Measurements from ENCODE around the gene UQCRH.
"Not testable (repeated sequence)": the region's sequence is repeated elsewhere in the genome, so short reads cannot be mapped to it uniquely, and the experiment has no call there.

UQCRH gene

DNA sequence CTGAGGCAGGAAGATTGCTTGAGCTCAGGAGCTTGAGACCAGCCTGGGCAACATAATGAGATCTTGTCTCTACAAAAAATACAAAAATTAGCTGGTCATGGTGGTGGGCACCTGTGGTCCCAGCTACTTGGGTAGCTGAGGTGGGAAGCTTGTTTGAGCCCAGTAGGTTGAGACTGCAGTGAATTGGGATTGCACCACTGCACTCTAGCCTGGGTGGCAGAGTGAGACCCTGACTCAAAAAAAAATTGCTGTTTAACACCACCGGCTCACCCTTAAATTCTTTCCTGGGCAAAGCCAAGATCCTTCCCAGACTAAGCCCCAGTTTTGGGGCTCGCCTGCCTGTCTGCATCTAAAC is 30.5 kb downstream of the UQCRH start:
- no peak for DNase-seq

DNA sequence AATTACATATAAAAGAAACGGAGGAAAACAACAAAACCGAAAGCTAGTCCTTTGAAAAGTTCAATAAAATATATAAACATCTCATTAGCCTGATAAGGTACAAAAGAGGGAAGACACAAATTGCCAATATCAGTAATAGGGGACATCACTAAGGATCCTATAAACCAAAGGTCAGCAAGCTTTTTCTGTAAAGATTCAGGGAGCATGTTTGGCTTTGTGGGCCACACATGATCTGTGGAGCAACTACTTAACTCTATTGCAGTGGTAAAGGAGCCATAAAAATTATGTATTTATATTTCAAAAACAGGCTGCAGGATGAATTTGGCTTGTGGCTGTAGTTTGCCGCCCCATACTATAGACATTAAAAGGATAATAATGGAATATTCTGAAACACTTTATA is 31.6 kb downstream of the UQCRH start:
- no peak for DNase-seq

- not testable (repeated sequence) for DNase-seq
These were observed 33.9 kb downstream of the UQCRH start for GRCh38 chr1:46337409-46337808.

GRCh38 chr1:46340404-46341221 is 37.1 kb downstream of the UQCRH start, which contains the start of gene NSUN4:
NSUN4 (plus strand) TSS chr1:46340807; CDS start chr1:46340827, 20 bp downstream.
- peak; percentile 84 for DNase-seq

DNA sequence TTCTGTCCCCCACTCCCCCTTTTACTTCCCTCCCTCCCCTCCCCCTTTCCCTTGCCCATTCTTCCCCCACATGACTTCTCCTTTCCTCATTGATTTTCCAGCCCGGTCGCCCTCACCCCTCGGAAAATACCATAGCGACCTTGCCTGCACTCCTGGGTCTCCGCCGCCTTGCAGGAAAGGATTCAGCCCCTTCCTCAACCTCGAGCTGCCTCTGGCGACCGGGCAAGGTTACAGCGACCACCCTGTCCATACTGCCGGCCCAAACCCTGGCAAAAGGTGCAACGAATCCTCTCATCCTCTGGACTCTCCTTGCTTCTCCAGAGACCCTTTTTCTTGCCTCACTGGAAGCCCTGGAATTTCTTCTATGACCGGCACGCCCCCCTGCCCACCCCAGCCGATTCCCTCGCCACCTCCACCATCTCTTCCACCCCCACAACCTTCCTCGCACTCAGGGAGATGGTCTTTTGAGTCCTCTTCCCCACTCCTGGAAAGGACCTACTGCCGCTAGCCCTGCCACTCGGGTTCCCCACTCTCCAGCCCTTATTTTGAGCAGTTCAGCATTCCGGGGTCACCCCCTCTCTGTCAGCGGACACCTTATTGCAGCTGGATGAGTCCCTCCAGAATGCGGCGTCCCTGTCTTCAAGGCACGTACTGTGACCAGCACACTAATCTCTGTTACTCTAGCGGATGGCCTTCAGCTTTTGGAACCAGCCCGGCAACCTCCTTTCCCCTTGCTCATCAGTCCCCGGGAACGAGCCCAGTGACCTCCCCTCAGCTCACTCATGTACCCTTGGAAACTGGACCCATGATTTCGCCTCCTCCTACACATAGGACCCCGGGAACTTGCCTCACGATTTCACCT is 38.0 kb downstream of the UQCRH start:
- no peak for DNase-seq

DNA sequence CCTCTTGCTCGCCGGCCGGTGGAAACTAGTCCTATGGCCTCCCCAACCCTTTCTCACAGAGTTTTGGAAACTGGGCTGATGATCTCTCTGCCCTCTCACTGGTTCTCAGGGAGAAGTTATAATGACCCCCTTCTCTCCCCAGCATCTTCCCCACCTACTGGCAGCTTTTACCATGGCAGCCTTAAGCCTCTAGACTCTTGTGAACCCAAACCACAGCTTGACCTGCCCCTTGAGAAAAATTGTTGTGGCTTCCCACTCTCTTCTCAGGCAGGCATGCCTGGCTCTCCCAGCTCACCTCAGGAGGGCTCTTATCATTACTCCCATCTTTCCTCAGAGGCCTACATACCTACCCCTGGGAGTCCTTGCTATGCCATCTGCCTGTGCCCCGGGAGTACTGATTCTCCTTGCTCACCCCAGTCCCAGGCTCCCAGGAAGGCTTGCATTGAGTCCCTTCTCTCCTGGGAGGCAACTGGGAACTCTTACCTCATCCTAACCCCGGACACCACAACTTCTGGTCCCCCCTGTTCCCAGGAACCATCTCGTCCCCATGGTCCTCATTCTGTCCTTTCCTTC is 38.7 kb downstream of the UQCRH start:
- DNase-seq: no peak

GRCh38 chr1:46342677-46343350 is 39.3 kb downstream of the UQCRH start:
- no peak for DNase-seq

- DNase-seq: no peak
These were observed 39.8 kb downstream of the UQCRH start for GRCh38 chr1:46343351-46343695.

DNA sequence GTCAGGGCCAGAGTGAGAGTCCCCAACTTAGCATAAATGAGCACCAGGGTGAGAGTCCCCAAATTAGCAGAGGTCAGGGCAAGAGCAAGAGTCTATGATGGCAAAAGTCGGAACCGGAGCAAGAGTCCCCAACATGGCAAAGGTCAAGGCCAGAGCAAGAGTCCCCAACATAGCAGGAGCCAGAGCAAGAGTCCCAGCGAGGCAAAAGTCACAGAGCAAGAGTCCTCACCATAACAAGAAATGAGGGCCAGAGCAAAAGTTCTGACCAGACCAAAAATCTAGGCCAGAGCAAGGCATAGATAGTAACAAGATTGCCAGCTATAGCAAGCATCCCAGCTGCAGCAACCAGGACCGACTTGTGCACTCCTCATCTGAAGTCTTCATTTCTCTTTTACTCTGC is 40.2 kb downstream of the UQCRH start:
- DNase-seq: no peak

GRCh38 chr1:46344481-46344880 is 41.0 kb downstream of the UQCRH start:
- DNase-seq: no peak

DNA sequence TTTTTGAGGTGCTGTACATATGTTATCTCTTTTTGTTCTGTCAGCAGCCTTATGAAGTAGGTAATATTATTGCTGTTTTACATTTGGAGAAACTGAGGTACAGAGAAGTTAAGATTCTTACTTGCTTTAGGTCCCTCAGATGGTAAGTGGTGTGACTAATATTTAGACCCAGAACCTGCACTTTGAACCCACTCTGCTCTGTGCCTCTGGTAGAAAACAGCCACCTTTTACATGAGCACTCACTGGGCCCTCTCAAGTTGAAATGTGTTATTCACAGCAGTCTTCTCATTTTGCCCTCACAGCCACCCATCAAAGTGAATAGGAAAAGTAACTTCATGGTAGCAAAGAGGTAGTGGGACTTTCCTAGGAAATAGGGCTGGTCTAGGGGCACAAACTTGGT is 41.8 kb downstream of the UQCRH start:
- no peak for DNase-seq

- no peak for DNase-seq
These were observed 48.9 kb downstream of the UQCRH start for GRCh38 chr1:46352363-46352762.

DNA sequence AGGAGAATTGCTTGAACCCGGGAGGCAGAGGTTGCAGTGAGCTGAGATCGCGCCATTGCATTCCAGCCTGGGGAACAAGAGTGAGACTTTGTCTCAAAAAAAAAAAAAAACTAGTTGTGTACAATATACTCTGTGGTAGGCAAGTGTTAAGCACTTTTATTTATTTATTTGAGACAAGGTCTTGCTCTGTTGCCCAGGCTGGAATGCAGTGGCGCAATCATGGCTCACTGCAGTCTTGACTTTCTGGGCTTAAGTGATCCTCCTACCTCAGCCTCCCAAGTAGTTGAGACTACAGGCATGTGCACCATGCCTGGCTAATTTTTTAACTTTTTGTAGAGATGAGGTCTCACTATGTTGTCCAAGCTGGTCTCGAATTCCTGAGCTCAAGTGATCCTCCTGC is 52.4 kb downstream of the UQCRH start:
- DNase-seq: not testable (repeated sequence)

- no peak for DNase-seq
These were observed 58.7 kb downstream of the UQCRH start for GRCh38 chr1:46362158-46362557.

DNA sequence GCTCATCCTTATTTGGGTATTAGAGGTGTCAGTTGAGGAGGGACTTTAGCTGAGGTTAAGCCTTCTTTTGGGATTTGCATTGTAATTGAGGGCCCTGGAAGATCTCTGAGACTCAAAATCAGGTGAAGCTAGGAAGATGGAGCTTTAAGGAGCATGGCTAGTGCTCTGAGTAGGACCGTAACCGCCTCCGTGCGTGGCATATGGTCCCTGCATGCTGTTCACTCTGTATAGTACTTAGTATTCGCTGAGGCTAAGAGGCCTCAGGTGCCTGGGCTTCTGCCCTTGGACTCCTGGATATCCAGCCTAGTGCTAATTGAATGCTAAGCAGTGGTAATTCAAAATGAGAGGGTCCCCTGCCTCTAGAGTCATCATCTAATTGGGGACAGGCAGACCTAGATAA is 59.6 kb downstream of the UQCRH start:
- no peak for DNase-seq

DNA sequence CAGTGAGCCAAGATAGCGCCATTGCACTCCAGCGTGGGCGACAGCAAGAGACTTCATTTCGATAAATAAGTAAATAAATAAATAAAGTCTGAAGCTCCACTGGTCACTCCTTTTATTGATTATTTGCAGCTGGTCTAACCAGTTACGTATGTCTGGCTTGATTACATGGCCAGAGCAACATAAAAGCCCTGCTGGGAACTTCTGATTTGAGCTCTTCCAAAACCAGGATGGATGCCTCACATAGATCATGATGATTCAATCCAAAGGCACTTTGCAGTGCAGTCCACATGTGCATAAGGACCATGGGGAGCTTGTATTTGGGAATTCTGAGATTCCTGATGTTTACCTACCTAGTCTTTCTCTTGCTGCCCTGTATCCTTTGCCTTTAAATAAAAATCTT is 61.1 kb downstream of the UQCRH start:
- DNase-seq: no peak

DNA sequence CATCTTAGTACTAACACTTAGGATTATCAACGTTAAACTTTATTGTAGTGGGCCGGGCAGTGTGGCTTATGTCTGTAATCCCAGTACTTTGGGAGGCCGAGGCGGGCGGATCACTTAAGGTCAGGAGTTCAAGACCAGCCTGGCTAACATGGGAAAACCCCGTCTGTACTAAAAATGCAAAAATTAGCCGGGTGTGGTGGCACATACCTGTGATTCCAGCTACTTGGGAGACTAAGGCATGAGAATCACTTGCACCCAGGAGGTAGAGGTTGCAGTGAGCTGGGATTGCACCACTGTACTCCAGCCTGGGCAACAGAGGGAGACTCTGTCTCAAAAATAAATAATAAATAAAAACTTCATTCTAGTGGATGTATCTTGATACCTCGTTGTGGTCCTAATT is 62.3 kb downstream of the UQCRH start:
- not testable (repeated sequence) for DNase-seq

Data from GDM1 (cell line).